ENCODE results near the gene PON3. TPM values are rescaled to one million over a fixed set of nuclear protein-coding genes. Genes with fewer than 3 reads are reported as not detected.

Gene PON3
- total and polyA plus RNA-seq, 2 of the 13 experiments (the other 11 are each of a cell fraction or from before 2014, with no cell fraction given), result 23.6 to 37.8 TPM

DNA sequence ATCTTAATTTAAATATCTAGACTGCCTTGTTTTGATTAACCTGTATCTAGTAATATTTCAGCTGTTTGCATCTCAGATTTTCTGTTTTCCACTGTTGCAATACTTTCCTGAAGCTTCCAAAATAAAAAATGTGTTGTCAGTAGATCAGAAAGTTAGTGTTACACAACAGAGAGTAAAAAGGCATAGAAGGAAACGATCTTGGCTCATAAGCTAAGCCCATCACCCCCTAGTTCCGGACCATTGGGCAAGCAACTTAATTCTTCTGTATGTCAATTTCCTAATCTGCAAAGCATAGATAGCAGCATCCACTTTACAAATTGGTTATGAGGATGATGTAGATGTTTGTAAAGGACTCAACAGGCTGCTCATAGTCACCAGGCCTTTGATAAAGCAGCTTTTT lies 4.4 kb downstream of the PON3 start:
- ChIA-PET CTCF (ENCODE audit: low intra/inter-chr PET ratio, low total read pairs) (no interaction called here), POLR2A (no interaction called here)
- no peak overlapping the region for H3K4me3 ChIP-seq (replicated peaks in 1 of 3; ENCODE audit: insufficient read depth in 1 of 3, low read depth in 2 of 3, low read length in 3 of 3)
- H3K9ac ChIP-seq (ENCODE audit: insufficient read depth, low read depth, low read length), result no peak overlapping the region
- no TSS peak for BruUV-seq (replicated peaks)
- DNase-seq (ENCODE audit: low spot score) (no peak), ATAC-seq (no peak), FAIRE-seq (no peak)
- peaks cover 3% of the 10 kb centered on the region for H3K79me2 ChIP-seq (ENCODE audit: insufficient read depth, low read length)
- intact Hi-C loops (cut with micrococcal nuclease; ENCODE audit: unreplicated experiment) (no loop called here), in situ Hi-C loops (cut with HindIII; ENCODE audit: extremely low pct_ligation_motif_present, low pct_unique_long_range_greater_than_20kb) (no loop called here)
- H2AFZ ChIP-seq (ENCODE audit: low read length), result no peak overlapping the region
- H3K27ac ChIP-seq (ENCODE audit: extremely low read length, insufficient read depth, low read length), result no peak overlapping the region
- H3K4me2 ChIP-seq (ENCODE audit: low read depth, low read length), result no peak overlapping the region
- 0 out of 2 replicates have a peak, but pooled peaks cover 4% of the 10 kb centered on the region for H3K4me1 ChIP-seq (ENCODE audit: insufficient read depth, low read length)
- no peaks in the 10 kb centered on the region; a peak in 1 of 5 replicates for H3K36me3 ChIP-seq (replicated peaks in 1 of 2; ENCODE audit: control insufficient read depth in 1 of 2, insufficient read depth in 2 of 2, low read length in 2 of 2)
- H3K9me3 ChIP-seq (ENCODE audit: low read length), result no peaks in the 10 kb centered on the region
- no peaks in the 10 kb centered on the region for H4K20me1 ChIP-seq (ENCODE audit: insufficient read depth, low read length)
- no peaks in the 10 kb centered on the region; a peak in 1 of 5 replicates for H3K27me3 ChIP-seq (ENCODE audit: control insufficient read depth in 1 of 2, insufficient read depth in 2 of 2, low read length in 2 of 2)
- 88% methylated on average over 2 of the region's 2 CpGs for WGBS (ENCODE audit: low lambda C conversion rate)
- TF ChIP-seq NFIC (IDR thresholded peaks at IDR 0.05; ENCODE audit: low read length) (no peak), KAT8 (CRISPR knock-in tag; IDR thresholded peaks at IDR 0.05) (no peak), ZNF180 (CRISPR knock-in tag; IDR thresholded peaks at IDR 0.05; ENCODE audit: borderline replicate concordance, low read depth) (no peak), CENPT (CRISPR knock-in tag; IDR thresholded peaks at IDR 0.05; ENCODE audit: low read depth) (no peak), CAMTA2 (CRISPR knock-in tag; IDR thresholded peaks at IDR 0.05; ENCODE audit: borderline replicate concordance) (no peak), ZNF589 (CRISPR knock-in tag; conservative IDR thresholded peaks at IDR 0.05) (no peak), ZNF709 (CRISPR knock-in tag; IDR thresholded peaks at IDR 0.05) (no peak), CHD2 (IDR thresholded peaks at IDR 0.05; ENCODE audit: low read depth, low read length) (no peak), SP140L (CRISPR knock-in tag; IDR thresholded peaks at IDR 0.05; ENCODE audit: borderline replicate concordance) (no peak), ETV5 (CRISPR knock-in tag; IDR thresholded peaks at IDR 0.05; ENCODE audit: borderline replicate concordance) (no peak), FOXK1 (CRISPR knock-in tag; IDR thresholded peaks at IDR 0.05; ENCODE audit: borderline replicate concordance, low read depth) (no peak)
- TF ChIP-seq, protein P1, sequence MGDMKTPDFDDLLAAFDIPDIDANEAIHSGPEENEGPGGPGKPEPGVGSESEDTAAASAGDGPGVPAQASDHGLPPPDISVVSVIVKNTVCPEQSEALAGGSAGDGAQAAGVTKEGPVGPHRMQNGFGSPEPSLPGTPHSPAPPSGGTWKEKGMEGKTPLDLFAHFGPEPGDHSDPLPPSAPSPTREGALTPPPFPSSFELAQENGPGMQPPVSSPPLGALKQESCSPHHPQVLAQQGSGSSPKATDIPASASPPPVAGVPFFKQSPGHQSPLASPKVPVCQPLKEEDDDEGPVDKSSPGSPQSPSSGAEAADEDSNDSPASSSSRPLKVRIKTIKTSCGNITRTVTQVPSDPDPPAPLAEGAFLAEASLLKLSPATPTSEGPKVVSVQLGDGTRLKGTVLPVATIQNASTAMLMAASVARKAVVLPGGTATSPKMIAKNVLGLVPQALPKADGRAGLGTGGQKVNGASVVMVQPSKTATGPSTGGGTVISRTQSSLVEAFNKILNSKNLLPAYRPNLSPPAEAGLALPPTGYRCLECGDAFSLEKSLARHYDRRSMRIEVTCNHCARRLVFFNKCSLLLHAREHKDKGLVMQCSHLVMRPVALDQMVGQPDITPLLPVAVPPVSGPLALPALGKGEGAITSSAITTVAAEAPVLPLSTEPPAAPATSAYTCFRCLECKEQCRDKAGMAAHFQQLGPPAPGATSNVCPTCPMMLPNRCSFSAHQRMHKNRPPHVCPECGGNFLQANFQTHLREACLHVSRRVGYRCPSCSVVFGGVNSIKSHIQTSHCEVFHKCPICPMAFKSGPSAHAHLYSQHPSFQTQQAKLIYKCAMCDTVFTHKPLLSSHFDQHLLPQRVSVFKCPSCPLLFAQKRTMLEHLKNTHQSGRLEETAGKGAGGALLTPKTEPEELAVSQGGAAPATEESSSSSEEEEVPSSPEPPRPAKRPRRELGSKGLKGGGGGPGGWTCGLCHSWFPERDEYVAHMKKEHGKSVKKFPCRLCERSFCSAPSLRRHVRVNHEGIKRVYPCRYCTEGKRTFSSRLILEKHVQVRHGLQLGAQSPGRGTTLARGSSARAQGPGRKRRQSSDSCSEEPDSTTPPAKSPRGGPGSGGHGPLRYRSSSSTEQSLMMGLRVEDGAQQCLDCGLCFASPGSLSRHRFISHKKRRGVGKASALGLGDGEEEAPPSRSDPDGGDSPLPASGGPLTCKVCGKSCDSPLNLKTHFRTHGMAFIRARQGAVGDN (CRISPR knock-in tag; IDR thresholded peaks at IDR 0.05), result no peak
- TF ChIP-seq, protein P2, sequence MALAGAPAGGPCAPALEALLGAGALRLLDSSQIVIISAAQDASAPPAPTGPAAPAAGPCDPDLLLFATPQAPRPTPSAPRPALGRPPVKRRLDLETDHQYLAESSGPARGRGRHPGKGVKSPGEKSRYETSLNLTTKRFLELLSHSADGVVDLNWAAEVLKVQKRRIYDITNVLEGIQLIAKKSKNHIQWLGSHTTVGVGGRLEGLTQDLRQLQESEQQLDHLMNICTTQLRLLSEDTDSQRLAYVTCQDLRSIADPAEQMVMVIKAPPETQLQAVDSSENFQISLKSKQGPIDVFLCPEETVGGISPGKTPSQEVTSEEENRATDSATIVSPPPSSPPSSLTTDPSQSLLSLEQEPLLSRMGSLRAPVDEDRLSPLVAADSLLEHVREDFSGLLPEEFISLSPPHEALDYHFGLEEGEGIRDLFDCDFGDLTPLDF (CRISPR knock-in tag; IDR thresholded peaks at IDR 0.05), result no peak
- TF ChIP-seq, protein P3, sequence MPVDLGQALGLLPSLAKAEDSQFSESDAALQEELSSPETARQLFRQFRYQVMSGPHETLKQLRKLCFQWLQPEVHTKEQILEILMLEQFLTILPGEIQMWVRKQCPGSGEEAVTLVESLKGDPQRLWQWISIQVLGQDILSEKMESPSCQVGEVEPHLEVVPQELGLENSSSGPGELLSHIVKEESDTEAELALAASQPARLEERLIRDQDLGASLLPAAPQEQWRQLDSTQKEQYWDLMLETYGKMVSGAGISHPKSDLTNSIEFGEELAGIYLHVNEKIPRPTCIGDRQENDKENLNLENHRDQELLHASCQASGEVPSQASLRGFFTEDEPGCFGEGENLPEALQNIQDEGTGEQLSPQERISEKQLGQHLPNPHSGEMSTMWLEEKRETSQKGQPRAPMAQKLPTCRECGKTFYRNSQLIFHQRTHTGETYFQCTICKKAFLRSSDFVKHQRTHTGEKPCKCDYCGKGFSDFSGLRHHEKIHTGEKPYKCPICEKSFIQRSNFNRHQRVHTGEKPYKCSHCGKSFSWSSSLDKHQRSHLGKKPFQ (CRISPR knock-in tag; IDR thresholded peaks at IDR 0.05; ENCODE audit: insufficient replicate concordance), result no peak
- TF ChIP-seq, protein P4, sequence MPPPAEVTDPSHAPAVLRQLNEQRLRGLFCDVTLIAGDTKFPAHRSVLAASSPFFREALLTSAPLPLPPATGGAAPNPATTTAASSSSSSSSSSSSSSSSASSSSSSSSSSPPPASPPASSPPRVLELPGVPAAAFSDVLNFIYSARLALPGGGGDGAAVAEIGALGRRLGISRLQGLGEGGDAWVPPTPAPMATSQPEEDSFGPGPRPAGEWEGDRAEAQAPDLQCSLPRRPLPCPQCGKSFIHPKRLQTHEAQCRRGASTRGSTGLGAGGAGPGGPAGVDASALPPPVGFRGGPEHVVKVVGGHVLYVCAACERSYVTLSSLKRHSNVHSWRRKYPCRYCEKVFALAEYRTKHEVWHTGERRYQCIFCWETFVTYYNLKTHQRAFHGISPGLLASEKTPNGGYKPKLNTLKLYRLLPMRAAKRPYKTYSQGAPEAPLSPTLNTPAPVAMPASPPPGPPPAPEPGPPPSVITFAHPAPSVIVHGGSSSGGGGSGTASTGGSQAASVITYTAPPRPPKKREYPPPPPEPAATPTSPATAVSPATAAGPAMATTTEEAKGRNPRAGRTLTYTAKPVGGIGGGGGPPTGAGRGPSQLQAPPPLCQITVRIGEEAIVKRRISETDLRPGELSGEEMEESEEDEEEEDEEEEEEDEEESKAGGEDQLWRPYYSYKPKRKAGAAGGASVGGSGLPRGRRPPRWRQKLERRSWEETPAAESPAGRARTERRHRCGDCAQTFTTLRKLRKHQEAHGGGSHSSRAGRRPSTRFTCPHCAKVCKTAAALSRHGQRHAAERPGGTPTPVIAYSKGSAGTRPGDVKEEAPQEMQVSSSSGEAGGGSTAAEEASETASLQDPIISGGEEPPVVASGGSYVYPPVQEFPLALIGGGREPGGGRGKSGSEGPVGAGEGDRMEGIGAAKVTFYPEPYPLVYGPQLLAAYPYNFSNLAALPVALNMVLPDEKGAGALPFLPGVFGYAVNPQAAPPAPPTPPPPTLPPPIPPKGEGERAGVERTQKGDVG (CRISPR knock-in tag; IDR thresholded peaks at IDR 0.05; ENCODE audit: borderline replicate concordance), result no peak

All from HepG2 (cell line).